NB4 (cell line): ENCODE measurements around the gene GAS2L3.
"Not testable (repeated sequence)": the region's sequence is repeated elsewhere in the genome, so short reads cannot be mapped to it uniquely, and the experiment has no call there.

Experiments used
- DNase-seq: peaks from one replicate; pipeline ENCODE4 v3.0.0; 2010; ENCODE audit warnings: low read depth
- H3K4me3 ChIP-seq: one replicate; pipeline ENCODE4 v1.5.1; 2011; ENCODE audit warnings: mild to moderate bottlenecking, low read depth, low read length, moderate library complexity
- MYC ChIP-seq: IDR thresholded peaks from 2 replicates; pipeline ENCODE4 v1.6.1; 2011; ENCODE audit warnings: low read depth, low read length
- POLR2A ChIP-seq: IDR thresholded peaks from 2 replicates; pipeline ENCODE4 v1.6.1; 2011; ENCODE audit warnings: mild to moderate bottlenecking; ENCODE audit not compliant: insufficient read length; ENCODE audit errors: extremely low read depth
- TF ChIP-seq, protein P1 (sequence below): IDR thresholded peaks from 2 replicates; pipeline ENCODE4 v1.6.1; 2011; ENCODE audit warnings: low read depth, low read length
- TF ChIP-seq, protein P2 (sequence below): IDR thresholded peaks from one replicate; pipeline ENCODE4 v1.5.1; 2012; ENCODE audit warnings: low read depth, low read length

The GAS2L3 gene

DNA sequence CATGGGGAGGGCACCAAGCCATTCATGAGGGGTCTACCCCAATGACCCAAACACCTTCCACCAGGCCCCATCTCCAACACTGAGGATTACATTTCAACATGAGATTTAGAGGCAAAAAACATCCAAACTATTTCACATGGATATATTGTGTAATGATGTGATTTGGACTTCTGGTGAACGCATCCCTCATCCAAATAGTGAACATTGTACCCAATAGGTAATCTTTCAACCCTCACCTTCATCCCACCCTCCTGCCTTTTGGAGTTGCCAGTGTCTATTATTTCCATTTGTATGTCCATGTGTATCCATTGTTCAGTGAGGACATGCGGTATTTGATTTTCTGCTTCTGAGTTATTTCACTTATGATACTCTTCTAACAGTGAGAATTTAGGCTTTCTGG lies 16.1 kb upstream of the GAS2L3 start:
- TF ChIP-seq, protein P1, sequence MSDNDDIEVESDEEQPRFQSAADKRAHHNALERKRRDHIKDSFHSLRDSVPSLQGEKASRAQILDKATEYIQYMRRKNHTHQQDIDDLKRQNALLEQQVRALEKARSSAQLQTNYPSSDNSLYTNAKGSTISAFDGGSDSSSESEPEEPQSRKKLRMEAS = no peak
- no peak for TF ChIP-seq MYC
- no peak for TF ChIP-seq POLR2A
- TF ChIP-seq, protein P2, sequence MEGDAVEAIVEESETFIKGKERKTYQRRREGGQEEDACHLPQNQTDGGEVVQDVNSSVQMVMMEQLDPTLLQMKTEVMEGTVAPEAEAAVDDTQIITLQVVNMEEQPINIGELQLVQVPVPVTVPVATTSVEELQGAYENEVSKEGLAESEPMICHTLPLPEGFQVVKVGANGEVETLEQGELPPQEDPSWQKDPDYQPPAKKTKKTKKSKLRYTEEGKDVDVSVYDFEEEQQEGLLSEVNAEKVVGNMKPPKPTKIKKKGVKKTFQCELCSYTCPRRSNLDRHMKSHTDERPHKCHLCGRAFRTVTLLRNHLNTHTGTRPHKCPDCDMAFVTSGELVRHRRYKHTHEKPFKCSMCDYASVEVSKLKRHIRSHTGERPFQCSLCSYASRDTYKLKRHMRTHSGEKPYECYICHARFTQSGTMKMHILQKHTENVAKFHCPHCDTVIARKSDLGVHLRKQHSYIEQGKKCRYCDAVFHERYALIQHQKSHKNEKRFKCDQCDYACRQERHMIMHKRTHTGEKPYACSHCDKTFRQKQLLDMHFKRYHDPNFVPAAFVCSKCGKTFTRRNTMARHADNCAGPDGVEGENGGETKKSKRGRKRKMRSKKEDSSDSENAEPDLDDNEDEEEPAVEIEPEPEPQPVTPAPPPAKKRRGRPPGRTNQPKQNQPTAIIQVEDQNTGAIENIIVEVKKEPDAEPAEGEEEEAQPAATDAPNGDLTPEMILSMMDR = no peak
- H3K4me3 ChIP-seq = no peak overlapping the region
- DNase-seq = no peak

DNA sequence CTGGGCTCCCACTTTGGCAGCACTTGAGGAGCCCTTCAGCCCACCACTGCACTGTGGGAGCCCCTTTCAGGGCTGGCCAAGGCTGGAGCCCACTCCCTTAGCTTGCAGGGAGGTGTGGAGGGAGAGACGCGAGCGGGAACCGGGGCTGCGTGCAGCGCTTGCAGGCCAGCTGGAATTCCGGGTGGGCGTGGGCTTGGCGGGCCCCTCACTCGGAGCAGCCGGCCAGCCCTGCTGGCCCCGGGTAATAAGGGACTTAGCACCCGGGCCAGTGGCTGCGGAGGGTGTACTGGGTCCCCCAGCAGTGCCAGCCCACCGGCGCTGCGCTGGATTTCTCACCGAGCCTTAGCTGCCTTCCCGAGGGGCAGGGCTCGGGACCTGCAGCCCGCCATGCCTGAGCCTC lies 14.2 kb upstream of the GAS2L3 start:
- H3K4me3 ChIP-seq, DNase-seq: not testable (repeated sequence)

DNA sequence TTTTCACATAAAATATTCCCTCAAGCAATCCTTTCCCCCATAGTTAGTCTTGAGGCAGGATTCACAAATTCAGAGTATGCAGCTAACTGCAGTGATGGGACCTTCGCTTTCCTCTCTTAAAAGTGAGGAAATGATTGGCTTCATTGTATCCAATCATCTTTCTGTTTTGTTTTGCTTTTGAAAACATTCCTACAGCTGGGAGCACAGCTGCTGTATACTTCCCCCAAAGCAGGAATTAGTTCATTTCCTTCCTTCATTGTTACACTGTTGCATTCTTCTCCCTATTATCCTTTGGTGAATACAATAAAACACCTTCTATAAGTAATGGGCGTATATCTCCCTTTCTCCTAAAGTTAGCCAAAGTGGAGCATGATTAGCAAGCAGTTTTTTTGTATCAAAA lies 9.4 kb upstream of the GAS2L3 start:
- no peak for DNase-seq
- TF ChIP-seq MYC (no peak), POLR2A (no peak)
- TF ChIP-seq, protein P1 = no peak
- TF ChIP-seq, protein P2 = no peak
- no peak overlapping the region for H3K4me3 ChIP-seq

DNA sequence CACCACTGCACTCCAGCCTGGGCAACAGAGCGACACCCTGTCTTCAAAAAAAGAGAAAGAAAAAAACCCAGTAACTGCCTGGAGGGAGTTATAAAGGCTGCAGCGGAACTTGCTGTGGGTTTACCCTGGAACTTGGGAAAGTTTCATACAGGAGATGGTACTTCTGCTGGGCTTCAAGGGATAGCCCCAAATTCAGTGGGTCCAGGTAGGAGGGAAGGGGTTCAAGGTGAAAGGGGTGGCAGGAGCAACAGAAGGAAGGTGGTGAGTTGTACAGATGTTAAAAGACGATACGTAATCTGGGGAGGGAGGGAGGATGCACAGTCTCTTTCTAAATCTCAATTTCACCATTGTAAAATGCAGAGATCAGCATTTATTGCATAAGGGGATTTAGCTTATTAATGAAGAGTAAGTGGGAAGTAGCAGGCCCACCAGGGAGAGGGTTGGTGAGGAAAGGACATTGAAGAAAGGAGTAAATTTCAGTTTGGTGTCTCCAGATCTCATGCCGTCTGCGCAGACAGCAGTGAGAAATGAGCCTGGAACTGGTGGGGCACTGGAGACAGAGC lies 8.5 kb upstream of the GAS2L3 start:
- TF ChIP-seq MYC = no peak
- TF ChIP-seq, protein P1 = no peak
- TF ChIP-seq POLR2A = no peak
- TF ChIP-seq, protein P2 = no peak
- no peak overlapping the region for H3K4me3 ChIP-seq
- no peak for DNase-seq

DNA sequence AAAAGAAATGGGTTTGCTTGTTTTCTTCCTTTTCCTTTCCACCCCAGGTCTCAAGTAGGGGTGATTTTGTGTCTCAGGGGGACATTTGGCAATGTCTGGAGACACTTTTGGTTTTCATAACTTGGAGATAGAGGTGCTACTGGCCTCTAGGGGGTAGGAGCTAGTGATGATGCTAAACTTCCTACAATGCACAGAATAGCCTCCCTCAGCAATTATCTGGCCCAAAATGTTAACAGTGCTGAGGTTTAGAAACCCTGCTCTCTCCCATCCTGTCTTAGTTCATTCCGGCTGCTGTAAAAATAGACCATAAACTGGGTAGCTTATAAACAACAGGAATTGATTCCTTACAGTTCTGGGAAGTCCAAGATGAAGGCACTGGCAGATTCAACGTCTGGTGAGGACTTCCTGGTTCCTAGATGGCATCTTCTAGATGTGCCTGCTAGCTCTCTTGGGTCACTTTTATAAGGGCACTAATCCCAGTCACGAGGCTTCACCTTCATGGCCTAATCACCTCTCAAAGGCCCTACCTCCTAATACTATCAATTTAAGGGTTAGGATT lies 7.4 kb upstream of the GAS2L3 start:
- TF ChIP-seq, protein P1 = no peak
- DNase-seq = no peak
- H3K4me3 ChIP-seq = no peak overlapping the region

DNA sequence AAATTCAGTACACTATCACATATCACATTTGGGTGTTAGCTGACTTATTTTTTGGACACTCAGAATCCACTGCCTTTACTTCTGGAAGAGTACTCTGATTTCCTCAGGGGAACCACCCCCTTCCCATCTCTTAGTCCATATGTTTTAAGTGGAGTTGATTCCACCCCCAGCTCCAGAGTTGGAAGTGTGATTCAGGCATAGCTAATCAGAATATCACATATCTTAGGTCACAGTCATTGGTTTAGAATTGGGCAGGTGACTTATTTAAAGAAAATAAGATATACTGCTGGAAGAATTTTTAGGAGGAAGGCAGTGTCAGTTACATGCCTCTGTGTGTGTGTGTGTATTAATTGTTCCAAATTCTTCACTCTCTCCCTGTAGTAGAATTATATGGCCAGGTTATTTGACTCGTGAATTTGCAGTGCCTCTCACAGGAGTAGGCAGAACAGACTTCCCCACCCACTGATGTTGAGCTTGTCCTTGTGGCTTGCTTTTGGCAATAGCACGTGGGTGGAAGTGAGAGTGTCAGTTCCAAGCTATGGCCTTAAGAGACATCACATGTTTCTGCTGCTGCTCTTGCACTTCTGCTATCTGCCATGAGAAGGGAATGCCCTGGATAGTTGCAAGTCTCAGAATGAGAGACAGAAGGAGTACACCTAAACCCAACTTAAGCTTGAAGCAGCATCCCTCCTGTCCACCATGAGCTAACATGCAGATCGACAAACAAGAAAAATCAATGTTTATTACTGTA lies 6.4 kb upstream of the GAS2L3 start:
- H3K4me3 ChIP-seq = no peak overlapping the region

More for the DNA sequence above, 6.4 kb upstream of the GAS2L3 start:
- peak; percentile 13 for DNase-seq
- TF ChIP-seq, protein P1 = peak; percentile 76
- TF ChIP-seq, protein P2 = no peak
